ENCODE measurements around the gene ATG4B.

ATG4B gene

GRCh38 chr2:241666627-241667400, 29.3 kb downstream of the ATG4B start:
- no peak for DNase-seq (ENCODE audit: low spot score)

GRCh38 chr2:241668354-241668753, 30.9 kb downstream of the ATG4B start:
- no peak for DNase-seq (ENCODE audit: low spot score)

GRCh38 chr2:241668839-241669238, 31.3 kb downstream of the ATG4B start:
- DNase-seq (ENCODE audit: low spot score): no peak

- DNase-seq (ENCODE audit: low spot score): no peak
Measured at GRCh38 chr2:241670333-241671110, 33.0 kb downstream of the ATG4B start.

- DNase-seq (ENCODE audit: low spot score): no peak
Measured at GRCh38 chr2:241671457-241672240, 34.2 kb downstream of the ATG4B start.

GRCh38 chr2:241672243-241673188, 35.0 kb downstream of the ATG4B start:
- no peak for DNase-seq (ENCODE audit: low spot score)

GRCh38 chr2:241673189-241673663, 35.7 kb downstream of the ATG4B start:
- DNase-seq (ENCODE audit: low spot score): no peak

- DNase-seq (ENCODE audit: low spot score): peak; percentile 9
Measured at GRCh38 chr2:241673797-241674725, 36.6 kb downstream of the ATG4B start.

- no peak for DNase-seq (ENCODE audit: low spot score)
Measured at GRCh38 chr2:241675885-241676284, 38.4 kb downstream of the ATG4B start.

GRCh38 chr2:241676665-241677064, 39.2 kb downstream of the ATG4B start:
- DNase-seq (ENCODE audit: low spot score): no peak

GRCh38 chr2:241677392-241677791, 39.9 kb downstream of the ATG4B start:
- DNase-seq (ENCODE audit: low spot score): no peak

GRCh38 chr2:241678307-241678706, 40.8 kb downstream of the ATG4B start:
- no peak for DNase-seq (ENCODE audit: low spot score)

- no peak for DNase-seq (ENCODE audit: low spot score)
Measured at GRCh38 chr2:241678784-241679540, 41.5 kb downstream of the ATG4B start.

GRCh38 chr2:241680044-241680443, 42.6 kb downstream of the ATG4B start:
- DNase-seq (ENCODE audit: low spot score): no peak

GRCh38 chr2:241680827-241681599, 43.5 kb downstream of the ATG4B start:
- DNase-seq (ENCODE audit: low spot score): no peak

GRCh38 chr2:241686324-241686649, 48.8 kb downstream of the ATG4B start:
- DNase-seq (ENCODE audit: low spot score): no peak

- DNase-seq (ENCODE audit: low spot score): peak; percentile 95
Measured at GRCh38 chr2:241686650-241687425, 49.3 kb downstream of the ATG4B start, which contains the start of gene DTYMK. TSS of gene DTYMK (minus strand) at chr2:241686815. CDS start at chr2:241686783, 32 bp downstream.

- DNase-seq (ENCODE audit: low spot score): no peak
Measured at GRCh38 chr2:241689306-241689705, 51.8 kb downstream of the ATG4B start.

Data from globus pallidus (tissue), 1 donor.